SW 1271 (cell line): ENCODE results near the gene GJA5.

Experiments
- DNase-seq, 2 experiments: peaks; one replicate each; lab custom pipeline; 2025; lab: John Stamatoyannopoulos, UW

The GJA5 gene

DNA sequence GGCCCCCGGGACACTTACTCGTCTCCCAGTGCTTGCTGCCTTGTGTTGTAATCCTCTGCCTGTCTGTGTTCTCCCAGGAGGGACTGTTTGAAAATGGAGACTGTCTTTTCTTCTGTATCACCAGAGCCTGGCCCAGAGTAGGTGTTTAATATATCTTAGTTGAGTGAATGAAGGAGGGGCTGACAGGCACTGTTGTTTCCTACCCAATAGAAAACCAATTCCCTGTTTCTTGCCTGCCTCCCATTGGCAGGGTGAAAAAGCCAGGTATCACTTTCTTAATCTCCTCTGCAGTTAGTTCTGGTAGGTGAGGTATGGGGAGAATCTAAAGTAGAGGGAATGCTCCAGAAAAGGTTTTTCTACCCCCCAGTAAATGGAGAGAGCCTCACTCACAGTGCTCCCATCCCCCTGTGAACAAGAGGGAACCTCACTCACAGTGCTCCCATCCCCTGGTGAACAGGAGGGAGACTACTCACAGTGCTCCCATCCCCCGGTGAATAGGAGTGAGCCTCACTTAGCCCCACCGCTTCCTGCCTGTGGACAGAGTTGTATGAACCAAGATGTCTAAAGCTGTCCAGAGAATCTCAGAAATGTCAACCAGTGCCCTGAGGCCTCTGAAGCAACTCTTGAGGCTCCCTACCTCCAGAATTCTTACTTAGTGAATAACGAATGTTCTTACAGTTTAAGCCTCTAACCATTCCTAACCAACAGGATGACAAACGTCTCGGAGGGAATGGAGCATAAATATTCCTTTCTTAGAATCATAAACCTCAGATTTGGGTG, at the start of gene GJA5:
Gene GJA5 (minus strand): TSS at position 122 of the 780 bp plus-strand sequence. CDS start 1,364 bp downstream, outside the sequence.
- no peak for DNase-seq

DNA sequence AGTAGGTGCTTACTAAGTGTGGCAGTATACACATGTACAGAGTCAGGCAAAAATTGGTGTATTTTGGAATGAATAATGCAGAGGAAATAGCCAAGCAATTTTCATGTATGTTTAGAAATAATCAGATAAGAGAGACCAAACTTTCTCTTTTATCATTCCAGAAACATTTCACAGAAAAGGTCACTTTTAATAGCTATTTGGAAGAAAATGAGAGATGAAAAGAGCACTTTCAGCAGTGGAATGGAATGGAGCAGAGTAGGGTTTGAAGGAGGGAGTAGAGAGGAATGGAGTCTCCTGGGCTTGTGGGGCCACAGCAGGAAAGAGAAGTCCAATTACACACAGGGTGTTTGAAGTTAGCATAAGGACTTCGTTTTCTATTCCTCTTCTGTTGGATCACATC, 48.8 kb upstream of the GJA5 start:
- no peak for DNase-seq

DNA sequence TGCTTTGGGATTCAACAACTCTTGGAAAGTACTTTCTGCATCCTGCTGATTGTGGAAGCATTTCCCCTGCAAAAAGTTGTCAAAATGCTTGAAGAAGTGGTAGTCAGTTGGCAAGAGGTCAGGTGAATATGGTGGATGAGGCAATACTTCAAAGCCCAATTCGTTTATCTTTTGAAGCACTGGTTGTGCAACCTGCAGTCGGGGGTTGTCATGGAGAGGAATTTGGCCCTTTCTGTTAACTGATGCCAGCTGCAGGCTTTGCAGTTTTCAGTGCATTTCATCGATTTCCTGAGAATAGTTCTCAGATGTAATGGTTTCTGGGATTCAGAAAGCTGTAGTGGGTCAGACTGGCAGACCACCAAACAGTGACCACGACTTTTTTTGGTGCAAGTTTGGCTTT, 47.6 kb upstream of the GJA5 start:
- no peak for DNase-seq

DNA sequence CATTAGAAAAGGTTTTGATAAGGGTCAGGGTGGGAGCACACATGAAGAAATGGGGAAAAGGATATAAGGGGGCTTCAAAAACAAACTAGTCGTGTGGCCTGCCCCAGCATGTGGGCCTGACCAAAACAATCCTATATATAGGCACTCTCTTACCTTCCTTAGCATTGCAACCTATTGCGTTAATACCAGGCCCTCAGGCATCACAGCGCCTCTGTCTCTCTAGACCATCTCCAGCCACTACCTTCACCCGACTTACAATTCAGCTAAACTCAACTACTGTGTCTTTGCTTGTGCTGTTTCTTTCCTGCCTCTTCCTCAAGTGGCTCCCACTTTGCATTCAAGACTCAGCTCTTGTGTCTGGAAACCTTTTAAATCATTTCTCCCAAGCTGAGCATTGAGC, 47.0 kb upstream of the GJA5 start:
- DNase-seq, result no peak

DNA sequence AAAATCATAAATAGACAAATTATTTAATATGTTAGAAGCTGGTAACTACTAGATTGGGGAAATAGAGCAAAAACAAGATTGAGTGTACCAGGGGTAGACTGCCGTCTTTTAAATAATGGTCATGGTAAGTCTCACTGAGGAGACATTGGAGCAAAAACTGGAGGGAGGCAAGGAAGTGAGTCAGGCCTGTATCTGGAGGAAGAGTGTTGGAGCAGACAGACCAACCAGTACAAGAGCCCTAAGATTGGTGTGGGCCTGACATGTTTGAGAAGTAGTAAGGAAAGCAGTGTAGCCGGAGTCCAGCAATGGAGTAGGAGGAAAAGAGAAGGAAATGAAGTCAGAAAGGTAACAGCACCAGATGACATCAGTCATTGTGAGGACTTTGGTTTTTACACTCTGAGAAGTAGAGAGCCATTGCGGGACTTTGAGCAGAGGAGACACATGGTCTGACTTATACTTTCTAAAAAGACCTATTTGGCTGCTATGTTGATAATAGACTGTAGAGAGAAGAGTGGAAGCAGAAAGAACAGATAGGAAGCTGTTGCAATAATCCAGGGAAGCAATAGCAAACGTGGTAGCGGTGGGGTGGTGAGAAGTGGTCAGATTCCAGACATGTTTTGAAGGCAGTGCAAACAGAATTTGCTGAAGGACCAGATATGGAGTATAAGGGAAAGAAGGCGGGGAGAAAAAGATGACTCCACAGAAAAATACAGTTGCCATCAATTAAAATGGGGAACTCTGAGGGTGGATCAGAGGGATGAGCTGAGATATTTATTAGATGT, 44.7 kb upstream of the GJA5 start:
- no peak for DNase-seq

DNA sequence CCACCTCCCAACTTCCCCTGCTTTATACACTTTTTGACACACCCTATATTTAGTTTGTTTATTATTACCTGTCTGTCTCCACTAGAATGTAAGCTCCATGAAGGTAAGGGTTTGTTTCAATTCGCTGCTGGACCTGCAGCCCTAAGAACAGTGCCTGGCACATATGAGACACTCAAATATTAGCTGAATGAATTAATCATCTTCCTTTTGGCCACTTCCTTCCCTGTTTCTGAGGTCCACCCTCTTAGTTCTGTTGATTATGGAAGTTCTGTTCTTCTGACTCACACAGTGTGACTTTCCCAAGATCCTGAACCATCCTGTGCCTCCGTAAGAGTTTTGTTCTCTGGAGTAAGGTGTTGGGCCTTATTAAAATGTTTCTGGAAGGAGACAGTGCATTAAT, 40.4 kb upstream of the GJA5 start:
- DNase-seq, result no peak

DNA sequence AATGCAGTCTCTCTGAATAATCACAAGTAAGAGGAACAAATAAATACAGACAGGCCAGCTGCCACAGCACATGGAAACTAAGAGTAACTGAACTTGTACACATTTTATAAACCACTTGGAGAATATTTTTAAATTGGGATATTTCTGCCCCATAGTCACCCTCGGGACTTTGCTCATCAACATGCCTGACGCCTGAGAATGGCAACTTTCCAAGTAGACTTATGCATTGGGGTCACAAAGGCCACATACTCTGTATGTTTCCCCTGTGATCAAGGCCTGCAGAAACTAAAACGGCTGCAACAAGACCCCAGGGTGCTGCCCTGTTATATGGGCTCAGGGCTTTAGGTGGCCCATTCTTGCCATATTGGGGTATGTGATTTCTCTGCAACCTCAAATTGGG, 38.3 kb upstream of the GJA5 start:
- DNase-seq, result no peak

DNA sequence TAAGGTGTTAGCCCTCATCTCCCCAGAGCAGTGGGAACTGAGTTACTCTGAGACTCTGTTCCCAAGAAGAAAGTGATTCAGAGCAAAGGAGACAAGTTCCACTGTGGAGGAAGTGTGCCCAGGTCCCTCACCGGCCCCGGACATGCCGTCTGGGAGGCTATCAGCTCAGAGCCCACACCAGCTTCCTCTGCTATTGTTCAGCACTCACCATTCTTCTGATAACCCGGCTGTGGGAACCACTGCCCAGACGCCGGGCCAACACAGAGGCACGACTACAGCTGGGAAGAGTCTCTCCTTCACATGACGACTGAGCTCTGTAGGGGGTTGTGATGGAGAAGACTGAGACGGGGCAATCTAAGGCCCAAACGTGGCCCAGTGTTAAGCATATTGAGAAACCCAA, 34.2 kb upstream of the GJA5 start:
- DNase-seq, result no peak

DNA sequence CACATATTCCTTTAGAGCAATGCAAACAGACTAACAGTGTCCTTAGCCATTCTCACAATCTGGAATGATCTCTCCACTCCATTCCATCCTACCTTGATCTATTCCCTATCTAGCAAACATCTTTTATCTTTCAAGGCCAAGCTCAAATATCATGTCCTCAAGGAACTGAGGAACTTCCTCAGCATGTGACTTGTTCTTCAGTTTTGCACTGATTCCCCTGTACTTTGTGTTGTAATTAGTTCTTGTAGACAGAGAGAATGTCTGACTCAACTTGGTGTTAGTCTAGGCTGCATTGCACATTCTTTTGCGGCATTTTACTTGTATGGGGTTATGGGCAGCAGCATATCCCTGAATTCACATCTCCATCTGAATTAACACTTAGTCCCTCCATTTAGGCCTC, 31.5 kb upstream of the GJA5 start:
- DNase-seq, result no peak

DNA sequence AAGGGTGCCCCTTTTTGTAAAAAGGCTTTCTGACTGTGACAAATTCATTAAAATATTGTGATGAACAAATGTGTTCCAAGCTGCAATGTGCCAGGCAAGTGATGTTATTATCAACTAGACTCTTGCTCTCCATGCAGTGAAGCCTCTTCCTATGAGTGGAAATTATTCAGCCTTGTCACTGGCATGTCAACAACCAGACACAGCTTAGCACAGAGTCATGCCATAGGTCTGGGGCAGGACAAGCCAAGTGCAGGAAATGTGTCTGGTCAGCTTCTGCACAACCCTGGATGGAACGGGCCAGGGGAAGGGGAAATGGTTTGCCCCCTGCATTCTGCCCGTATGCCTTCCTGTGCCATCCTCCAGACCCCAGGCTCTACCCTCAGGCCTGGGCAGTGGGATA, 27.4 kb upstream of the GJA5 start:
- no peak for DNase-seq

DNA sequence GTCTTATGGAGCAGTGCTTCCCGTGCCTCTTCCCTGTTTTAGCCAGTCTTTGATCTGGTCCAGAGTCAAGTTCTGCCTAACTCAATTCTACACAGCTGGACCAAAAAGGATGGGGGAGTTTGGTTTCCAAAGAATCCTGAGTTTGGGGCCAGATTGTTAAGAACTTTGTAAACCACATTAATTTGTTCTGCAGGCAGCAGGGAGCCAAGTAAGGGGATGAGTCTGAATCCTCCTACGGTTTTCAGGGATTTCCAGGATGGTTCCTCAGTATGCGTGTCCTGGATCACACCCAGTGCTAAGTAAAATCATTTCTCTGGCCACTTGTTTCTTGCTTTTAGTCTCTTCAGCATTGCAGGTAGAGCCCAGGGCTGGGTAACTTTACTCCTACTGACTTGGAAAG, 26.1 kb upstream of the GJA5 start:
- no peak for DNase-seq

DNA sequence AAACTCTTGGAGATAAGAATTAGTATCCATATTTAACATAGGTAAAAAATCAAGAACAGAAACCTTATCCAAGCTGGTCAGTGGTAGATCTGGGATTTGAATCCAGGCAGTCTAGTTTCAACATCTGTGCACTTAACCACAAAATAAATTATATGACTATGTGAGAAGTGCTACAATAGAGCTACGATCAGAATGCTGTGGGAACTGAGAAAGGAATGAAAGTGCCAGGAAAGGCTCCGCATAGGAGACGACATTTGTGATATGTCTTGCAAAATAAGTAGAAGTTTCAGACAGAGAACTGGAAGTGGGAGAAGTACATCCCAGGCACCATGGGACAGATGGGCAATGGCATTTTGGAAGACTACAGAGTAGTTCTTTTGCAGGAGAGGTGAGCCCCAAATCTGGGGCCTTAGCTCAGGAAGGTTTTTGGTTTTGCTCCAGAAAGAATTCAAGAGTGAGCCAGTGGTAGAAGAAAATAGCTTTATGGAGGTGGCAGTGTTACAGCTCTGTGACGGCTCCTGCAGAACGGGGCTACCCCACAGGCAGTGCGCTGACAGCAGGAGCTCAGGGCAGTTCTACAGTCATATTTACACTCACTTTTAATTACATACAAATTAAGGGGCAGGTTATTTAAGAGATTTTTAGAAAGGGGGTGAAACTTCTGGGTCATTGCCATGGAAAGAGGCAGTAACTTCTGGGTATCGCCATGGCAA, 25.5 kb upstream of the GJA5 start:
- no peak for DNase-seq

DNA sequence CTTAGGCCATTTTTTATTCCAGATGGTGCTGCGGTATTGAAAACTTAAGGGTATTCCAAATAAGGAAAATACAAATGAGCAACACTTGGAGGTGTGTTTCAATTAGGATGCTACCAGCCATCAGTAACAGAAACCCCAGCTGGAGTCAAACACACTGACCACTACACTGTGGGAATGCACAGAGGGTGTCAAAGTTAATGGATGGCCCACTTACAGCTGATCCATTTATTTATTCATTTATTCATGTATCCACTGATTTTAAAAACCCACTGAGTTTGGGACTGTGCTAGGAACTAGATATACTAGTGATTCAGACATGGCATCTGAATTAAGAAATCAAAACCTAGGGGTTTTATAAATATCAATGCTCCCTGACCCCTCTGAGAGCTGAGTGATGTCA, 24.5 kb upstream of the GJA5 start:
- DNase-seq, result no peak

DNA sequence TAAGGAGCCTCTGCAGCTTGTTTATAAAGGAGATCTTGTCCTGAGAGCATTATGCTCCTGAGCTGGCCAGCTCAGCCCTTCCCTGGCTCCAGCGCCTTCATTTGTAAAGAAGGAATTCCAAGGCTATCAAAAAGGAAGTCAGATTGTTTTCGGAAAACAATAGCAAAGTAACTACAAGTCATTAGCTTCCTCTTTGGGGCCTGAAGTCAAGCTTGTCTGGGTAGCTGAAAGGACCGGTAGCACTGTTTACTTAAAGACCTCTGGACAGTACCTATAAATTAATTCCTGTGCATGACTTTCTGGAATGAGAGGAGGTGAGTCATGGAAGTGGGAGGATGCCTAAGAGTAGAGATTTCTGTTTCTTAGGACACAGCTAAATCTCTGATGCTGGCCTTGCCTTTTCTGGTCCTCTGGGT, 20.7 kb upstream of the GJA5 start:
- DNase-seq, result no peak

DNA sequence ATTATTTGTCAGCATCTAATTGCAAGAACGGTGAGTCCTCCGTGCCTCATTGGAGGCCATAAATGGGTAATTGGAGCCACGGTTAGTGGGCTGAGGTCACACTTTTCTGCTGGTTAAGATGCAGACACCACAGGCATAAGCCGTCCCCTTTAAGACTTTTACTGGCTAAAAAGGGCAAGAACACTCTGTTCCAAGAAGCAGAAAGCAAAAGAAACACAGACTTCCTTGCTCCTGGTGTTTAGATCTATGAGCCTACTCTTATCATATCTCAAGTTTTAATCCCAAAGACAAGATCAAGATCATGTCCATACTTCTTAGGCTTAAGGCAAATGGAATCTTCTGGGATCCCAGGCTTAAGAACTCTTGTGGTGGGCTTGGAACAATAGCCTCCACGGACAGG, 17.3 kb upstream of the GJA5 start:
- DNase-seq, result no peak

DNA sequence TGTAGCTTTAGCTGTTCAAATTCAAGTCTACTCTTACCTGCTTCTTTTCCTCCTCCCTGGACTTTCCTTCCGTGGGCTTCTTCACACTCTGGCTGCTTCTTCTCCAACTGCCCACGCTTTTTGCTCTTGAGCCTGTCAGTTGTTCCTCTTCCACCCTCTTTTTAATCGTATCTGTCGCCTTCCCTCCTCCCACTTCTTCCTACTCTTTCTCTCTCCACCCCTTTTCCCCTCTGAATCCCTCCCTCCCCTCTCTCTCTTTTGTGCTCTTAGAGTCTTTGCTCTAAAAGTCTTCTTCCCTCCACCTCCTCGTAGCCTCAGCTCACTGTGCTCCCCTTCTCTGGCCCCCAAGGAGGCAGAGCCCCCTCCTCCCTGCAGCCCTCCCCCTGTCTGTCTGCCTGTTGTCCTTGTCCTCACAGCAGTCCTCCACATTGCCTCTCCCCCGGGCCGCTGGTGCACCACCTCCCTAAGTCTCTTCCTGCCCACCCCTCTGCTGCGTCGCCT, 12.9 kb upstream of the GJA5 start:
- no peak for DNase-seq

DNA sequence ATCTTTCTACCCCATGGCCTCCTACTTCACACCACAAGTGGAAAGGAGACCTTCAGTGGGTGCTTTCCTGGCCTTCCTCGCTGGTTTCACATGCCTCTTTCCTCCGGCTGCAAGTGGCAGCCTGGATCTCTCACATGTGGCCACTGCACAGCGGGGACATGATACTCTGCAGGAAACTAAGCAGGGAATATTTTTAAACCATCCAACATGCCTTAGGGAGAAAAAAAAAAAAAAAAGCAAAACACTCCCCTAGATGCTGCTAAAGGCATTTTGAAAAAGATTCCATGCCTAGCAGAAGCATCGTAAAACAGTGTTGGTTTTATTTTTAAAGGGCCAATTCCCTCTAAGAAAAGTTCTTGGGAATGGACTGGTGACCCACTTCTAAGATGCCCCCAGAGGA, 12.2 kb upstream of the GJA5 start:
- no peak for DNase-seq

DNA sequence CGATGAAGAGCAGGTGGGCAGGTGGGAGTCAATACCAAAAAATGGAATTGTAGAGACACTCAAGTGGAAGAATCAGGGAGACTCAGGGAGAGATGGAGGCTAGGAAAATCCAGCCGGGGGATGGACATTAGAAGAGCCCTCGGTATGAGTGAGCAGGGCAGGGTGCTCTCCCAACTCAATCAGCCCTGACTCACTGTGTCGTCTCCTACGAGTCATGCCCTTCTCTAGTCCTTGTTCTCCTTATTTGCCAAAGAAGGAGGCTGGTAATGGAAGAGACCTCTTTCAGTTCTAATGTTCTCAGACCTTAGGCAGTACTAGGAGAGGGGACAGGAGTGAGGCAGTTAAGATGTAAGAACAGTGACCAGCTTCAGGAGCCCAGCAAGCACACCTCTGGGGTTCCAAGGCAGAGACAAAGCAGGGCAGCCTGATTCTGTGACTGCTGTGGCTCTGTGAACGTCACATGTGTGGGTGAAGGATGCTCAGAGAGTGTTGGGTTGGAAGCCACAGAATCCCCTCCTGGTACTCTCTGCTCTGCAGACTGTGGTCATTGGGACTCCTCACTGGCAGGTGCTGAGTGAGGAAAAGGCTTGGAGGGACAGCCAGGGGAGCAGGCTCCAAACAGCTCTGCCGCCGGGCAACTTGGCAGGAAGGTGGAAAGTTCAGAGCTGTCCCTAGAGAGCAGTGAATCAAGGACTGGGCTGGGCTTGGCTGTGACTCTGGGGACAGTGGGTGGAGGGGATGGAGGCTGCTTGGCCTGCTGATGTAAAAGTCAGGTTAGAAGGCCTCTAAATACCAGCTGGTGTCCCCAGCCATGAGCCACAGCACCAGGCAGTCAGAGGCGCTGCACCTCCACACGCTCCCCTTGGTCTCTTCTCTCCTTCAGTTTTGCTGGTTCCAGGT, 11.1 kb upstream of the GJA5 start:
- no peak for DNase-seq

DNA sequence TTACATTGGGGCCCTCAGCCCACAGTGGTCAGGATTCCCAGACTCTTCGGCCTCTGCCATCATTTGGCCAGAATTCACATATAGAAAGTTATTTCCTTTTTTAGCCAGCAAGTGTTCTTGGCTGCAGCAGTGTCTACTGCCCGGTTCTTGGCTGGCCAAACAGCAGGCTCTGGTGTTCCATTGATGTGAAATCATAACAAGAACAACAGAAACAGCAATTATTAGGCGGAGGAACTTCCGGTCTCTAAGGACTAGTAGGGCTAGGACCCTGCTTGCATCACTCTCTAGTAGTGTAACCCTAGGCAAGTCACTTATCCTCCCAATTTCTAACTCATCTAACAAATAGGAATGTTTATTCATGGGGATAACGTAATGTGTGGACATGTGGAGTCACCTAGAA, 8.7 kb upstream of the GJA5 start:
- no peak for DNase-seq

DNA sequence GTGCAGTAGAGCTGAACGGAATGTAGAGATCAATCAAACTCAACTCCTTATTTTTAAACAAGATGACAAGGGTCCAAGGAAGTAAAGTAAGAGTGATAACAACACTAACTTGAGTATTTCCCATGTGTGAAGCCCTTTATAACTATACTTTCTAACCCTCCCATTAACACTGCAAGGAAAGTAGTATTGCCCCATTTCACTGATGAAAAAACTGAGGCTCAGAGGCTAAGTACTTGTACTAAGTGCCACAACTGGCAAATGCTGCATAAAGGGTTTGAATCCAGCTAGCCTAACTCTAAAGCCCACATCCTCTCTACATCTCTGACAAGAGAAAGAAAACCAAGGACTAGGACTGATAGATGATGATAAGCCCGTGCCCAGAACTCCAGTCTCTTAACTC, 8.2 kb upstream of the GJA5 start:
- no peak for DNase-seq

DNA sequence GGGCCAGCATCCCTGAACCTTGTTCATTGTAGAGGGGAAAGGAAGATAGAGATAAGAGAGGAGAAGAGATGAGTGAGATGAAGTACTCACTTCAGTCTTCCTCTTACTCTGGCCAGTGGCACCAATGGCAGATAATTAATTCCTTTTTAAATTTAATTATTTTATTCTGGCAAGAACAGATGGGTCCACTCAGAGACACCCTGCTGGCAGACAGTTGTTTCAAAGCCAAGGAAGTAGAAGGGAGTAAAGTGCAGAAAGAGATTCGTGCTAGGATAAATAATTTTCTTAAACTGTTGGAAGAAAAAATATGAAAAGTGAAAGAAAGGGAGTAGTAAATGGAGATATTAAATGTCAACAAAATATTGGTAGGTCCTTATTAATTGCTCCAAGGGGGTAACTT, 7.7 kb upstream of the GJA5 start:
- DNase-seq, result no peak
